Thyroid gland (tissue), 4 donors: ENCODE measurements around the gene COL18A1. TPM values are rescaled to one million over a fixed set of nuclear protein-coding genes. Genes with fewer than 3 reads are reported as not detected.
A peak's percentile ranks its signal among the peaks of the same experiment; 100 is the strongest.

ENCODE experiments used
- DNase-seq, 2 donors: peaks; one replicate each; pipeline ENCODE4 v3.0.0-alpha.2; 2019
- H3K27ac ChIP-seq, 3 donors: fragments of 200-600 bp; sonication (generic); 1 replicate in 2 of 3; 2 replicates in 1 of 3; pipeline ENCODE4 v1.5.1; 2016 to 2019; ENCODE audit warnings: mild to moderate bottlenecking in 1 of 3, moderate library complexity in 1 of 3
- H3K27me3 ChIP-seq: fragments of 200-600 bp; sonication (generic); one replicate; pipeline ENCODE4 v1.5.1; 2019
- H3K36me3 ChIP-seq, 2 donors: fragments of 200-600 bp; sonication (generic); one replicate each; pipeline ENCODE4 v1.5.1; 2016 to 2019
- H3K4me1 ChIP-seq, 2 donors: fragments of 200-600 bp; sonication (generic); one replicate each; pipeline ENCODE4 v1.5.1; 2017 to 2019
- H3K4me3 ChIP-seq, 3 donors: fragments of 200-600 bp; sonication (generic); replicated peaks in 1 of 3; 1 replicate in 2 of 3; 2 replicates in 1 of 3; pipeline ENCODE4 v1.5.1; 2016; ENCODE audit warnings: mild to moderate bottlenecking in 1 of 3
- H3K9me3 ChIP-seq: fragments of 200-600 bp; sonication (generic); one replicate; pipeline ENCODE4 v1.5.1; 2017
- POLR2A ChIP-seq, 2 donors: fragments of 450-650 bp; IDR thresholded peaks; one replicate each; pipeline ENCODE4 v1.6.1; 2017; ENCODE audit warnings: antibody characterized with exemption in 2 of 2, mild to moderate bottlenecking in 2 of 2, moderate library complexity in 1 of 2
- WGBS, 2 donors: methylation state at CpG; one replicate each; pipeline ENCODE4 v1.1.5; 2017; 5-methylcytosine and 5-hydroxymethylcytosine counted together
- intact Hi-C: fragments of 100-400 bp; cut with DNase I; formaldehyde crosslinking; loops from one replicate; pipeline ENCODE4 v1.15.1; 2023
- total RNA-seq, 4 donors: library from RNA; depleted of rRNA; stranded (reverse); fragments of >200 nt; gene quantifications; one replicate each; pipeline ENCODE4 v1.2.3, GENCODE V29; 2016
- TF ChIP-seq, protein P1 (sequence below), 6 experiments: fragments of 200-600 bp in 3 of 6; fragments of 450-650 bp in 3 of 6; sonication (generic) in 3 of 6; IDR thresholded peaks; one replicate each; pipeline ENCODE4 v1.5.1; 2016 to 2019; ENCODE audit warnings: antibody characterized with exemption in 6 of 6, mild to moderate bottlenecking in 2 of 6, inconsistent platforms in 1 of 6, moderate library complexity in 1 of 6

Gene COL18A1
- total RNA-seq, 4 donors from 2014 or later = 105 to 264 (median 238) TPM

DNA sequence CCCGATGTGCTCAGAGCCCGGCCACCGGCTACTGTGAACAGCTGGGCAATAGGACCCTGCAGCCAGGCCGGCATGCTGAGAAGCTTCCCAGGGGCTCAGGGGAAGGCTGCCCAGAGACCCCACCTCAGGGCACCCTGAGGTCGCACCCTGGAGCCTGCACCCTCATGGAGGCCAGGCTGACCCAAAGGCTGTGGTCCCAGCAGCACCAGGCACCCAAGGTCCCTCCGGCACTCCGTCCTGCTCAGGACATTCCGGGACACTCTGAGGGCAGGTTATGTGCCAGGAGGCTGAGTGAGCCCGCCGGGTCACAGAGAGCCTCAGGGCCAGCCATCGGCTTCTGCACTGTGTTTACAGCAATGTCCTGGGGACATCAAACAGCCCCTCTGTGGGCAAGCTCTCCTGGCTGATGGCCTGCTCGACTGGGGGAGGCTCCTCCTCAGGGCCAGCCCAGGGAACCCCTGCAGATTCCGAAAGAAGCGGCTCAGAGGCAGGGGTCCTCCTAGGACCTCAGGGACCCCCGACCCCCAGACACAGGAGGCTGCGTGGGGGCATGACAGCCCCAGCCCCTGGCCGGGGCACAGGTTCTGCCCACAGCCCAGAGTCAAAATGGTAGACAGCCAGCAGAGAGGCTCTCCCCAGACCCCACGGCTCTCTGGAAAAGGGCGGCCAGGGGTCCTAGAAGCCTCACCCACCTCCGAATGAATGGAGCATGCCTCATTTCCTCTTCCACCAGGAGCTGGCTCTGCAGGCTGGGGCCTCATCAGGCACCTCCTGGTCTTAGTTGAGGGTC lies 129.1 kb downstream of the COL18A1 start:
- peak; percentile 1 to 5 for DNase-seq
- Histone ChIP-seq H3K9me3 (no peaks in the 10 kb centered on the region), H3K4me1 (peaks cover 13 to 14% of the 10 kb centered on the region in 2 donors), H3K4me3 (no peak overlapping the region), H3K27me3 (no peaks in the 10 kb centered on the region), H3K27ac (no peak overlapping the region), H3K36me3 (no peaks in the 10 kb centered on the region)
- TF ChIP-seq POLR2A (IDR thresholded peaks at IDR 0.05) = no peak
- TF ChIP-seq, protein P1, sequence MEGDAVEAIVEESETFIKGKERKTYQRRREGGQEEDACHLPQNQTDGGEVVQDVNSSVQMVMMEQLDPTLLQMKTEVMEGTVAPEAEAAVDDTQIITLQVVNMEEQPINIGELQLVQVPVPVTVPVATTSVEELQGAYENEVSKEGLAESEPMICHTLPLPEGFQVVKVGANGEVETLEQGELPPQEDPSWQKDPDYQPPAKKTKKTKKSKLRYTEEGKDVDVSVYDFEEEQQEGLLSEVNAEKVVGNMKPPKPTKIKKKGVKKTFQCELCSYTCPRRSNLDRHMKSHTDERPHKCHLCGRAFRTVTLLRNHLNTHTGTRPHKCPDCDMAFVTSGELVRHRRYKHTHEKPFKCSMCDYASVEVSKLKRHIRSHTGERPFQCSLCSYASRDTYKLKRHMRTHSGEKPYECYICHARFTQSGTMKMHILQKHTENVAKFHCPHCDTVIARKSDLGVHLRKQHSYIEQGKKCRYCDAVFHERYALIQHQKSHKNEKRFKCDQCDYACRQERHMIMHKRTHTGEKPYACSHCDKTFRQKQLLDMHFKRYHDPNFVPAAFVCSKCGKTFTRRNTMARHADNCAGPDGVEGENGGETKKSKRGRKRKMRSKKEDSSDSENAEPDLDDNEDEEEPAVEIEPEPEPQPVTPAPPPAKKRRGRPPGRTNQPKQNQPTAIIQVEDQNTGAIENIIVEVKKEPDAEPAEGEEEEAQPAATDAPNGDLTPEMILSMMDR (IDR thresholded peaks at IDR 0.05) = no peak
- intact Hi-C loops = no loop called here
- 49 to 63% methylated on average over 5 to 7 of the region's 20 CpGs for WGBS, 2 donors

DNA sequence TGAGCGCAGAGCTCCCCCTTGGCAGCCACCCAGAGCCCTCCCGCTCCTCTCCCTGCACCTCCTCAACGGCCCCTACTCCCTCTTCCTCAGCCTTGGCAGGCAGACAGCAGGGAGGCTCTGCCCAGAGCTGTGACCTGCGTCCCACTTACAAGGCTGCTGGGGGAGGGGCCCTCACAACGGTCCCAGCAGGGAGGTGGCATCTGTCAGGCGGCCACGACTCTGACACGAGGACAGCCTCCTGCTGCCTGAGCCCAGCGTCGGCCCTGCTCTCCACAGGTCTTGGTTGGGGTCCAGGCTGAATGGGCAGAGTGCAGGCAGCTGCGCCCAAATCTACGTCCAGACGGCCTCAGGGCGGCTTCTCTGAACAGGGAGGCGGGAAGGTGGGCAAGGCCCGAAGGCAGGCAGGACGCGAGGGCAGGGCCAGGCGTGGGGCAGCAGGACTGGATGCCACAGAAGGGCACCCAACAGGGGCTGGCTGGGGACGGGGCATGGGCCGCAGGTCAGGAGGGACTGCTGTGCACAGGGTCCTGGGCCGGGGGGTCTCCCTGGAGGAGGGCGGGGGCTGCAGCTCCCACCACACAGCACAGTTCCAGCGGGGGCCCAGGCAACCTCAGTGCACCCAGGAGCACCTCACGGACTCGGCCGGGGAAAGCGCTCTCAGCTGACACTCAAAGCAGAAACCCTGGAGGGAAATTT lies 129.8 kb downstream of the COL18A1 start:
- 49 to 70% methylated on average over 17 to 22 of the region's 28 CpGs for WGBS, 2 donors
- Histone ChIP-seq H3K4me3 (no peak overlapping the region), H3K9me3 (no peaks in the 10 kb centered on the region), H3K27me3 (no peaks in the 10 kb centered on the region), H3K27ac (no peak overlapping the region), H3K36me3 (no peaks in the 10 kb centered on the region), H3K4me1 (peaks cover 11% of the 10 kb centered on the region in 2 donors)
- peak; percentile 71 to 85 for DNase-seq
- intact Hi-C loops = no loop called here
- no peak for TF ChIP-seq POLR2A (IDR thresholded peaks at IDR 0.05)
- TF ChIP-seq, protein P1 (IDR thresholded peaks at IDR 0.05) = no peak

DNA sequence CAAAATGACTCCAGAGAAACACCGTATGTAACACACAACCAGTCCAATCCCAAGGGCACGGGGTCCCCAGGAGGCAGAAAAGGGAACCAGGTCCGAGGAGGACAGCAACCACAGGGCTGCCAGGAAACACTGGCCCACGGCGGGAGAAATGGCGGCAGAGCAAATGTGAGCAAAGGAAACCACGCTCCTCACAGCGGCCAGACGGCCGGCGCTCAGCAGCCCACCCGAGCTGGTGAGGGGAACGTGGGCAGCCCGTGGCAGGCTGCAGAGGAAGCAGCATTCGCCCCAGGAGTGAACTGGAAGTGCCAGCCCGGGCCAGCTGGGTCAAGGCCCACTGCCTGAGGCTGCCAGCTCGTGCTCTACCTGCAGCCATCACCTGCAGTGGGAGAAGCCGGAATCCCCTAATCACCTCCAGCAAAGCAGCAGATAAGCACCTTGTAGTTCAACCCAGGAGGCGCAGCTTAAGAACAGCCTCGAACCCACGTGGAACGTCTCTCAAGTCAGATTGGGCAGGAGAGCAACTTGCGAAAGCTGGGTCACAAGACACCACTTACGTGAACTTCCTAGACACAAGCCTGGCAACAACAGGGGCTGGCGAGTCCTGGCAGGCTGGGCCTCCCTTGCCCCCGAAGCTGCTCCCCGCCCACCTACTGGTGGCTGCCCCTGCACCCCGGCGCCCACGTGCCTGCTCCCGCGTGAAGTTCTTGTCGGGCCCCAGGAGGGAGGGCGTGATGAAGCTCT lies 130.5 kb downstream of the COL18A1 start:
- peak; percentile 1 to 3 for DNase-seq
- Histone ChIP-seq H3K27me3 (no peaks in the 10 kb centered on the region), H3K4me1 (peaks cover 11% of the 10 kb centered on the region in 2 donors), H3K9me3 (no peaks in the 10 kb centered on the region), H3K27ac (no peak overlapping the region), H3K36me3 (no peaks in the 10 kb centered on the region), H3K4me3 (no peak overlapping the region)
- 83 to 92% methylated on average over 28 to 34 of the region's 34 CpGs for WGBS, 2 donors
- intact Hi-C loops = no loop called here
- TF ChIP-seq, protein P1 (IDR thresholded peaks at IDR 0.05) = no peak
- no peak for TF ChIP-seq POLR2A (IDR thresholded peaks at IDR 0.05)

DNA sequence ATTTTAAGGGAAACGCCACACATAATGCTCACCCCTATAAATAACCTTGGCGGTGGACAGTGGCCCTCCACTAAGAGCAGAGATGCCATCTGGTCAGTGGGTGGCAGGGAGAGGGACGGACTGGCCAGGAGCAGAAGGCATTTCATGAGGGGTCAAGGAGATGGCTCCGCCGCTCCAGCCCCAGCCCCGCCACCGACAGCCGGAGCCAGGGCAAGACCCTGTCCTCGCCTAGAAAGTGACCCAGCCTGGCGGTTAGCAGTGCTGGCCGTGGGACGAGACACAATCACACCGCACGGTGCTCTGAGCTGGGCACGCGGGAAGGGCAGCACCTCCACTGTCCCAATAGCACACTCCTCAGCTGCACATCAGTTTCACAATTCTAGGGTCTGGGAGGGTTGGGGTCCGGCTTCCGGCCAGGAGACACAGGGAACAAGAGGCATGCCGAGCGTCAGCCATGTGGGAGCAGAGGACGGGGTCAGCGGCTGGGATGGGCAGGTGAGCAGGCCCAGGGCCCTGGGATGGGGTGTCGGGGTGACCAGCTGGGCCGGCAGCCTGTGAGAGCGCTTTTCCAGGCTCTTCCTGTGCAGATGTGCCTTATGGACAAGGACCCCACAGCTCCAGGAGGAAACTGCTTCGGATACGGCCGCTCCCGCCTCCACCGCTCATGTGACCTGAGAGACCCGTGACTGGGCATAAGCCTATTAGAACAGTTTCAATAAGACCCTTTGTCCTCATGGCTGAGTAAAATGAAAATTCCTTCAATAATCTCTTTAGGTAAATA lies 131.5 kb downstream of the COL18A1 start:
- TF ChIP-seq, protein P1 (IDR thresholded peaks at IDR 0.05) = no peak
- TF ChIP-seq POLR2A (IDR thresholded peaks at IDR 0.05) = no peak

More for the DNA sequence above, 131.5 kb downstream of the COL18A1 start:
- Histone ChIP-seq H3K4me3 (no peak overlapping the region), H3K36me3 (no peaks in the 10 kb centered on the region), H3K27me3 (no peaks in the 10 kb centered on the region), H3K4me1 (peaks cover 14 to 15% of the 10 kb centered on the region in 2 donors), H3K27ac (no peak overlapping the region), H3K9me3 (no peaks in the 10 kb centered on the region)
- peak; percentile 0 to 1 for DNase-seq
- 90 to 95% methylated on average over 25 to 31 of the region's 31 CpGs for WGBS, 2 donors
- intact Hi-C loops = no loop called here
